HEK293 (cell line): Measurements from ENCODE around the gene ADAMTS19.

Experiments used
- MYNN ChIP-seq: fragments of 450-650 bp; formaldehyde crosslinking; IDR thresholded peaks from 2 replicates; pipeline ENCODE4 v1.5.1; 2016; ENCODE audit warnings: missing biosample characterization, missing genetic modification characterization, borderline replicate concordance
- ZNF146 ChIP-seq: fragments of 450-650 bp; formaldehyde crosslinking; IDR thresholded peaks from 2 replicates; pipeline ENCODE4 v1.5.1; 2016; ENCODE audit warnings: missing biosample characterization, missing genetic modification characterization
- ZNF24 ChIP-seq: fragments of 450-650 bp; formaldehyde crosslinking; IDR thresholded peaks from 2 replicates; pipeline ENCODE4 v1.5.1; 2016; ENCODE audit warnings: missing biosample characterization, missing genetic modification characterization
- ZNF423 ChIP-seq: fragments of 450-650 bp; formaldehyde crosslinking; IDR thresholded peaks from 2 replicates; pipeline ENCODE4 v1.5.1; 2016; ENCODE audit warnings: missing biosample characterization, missing genetic modification characterization
- ZNF776 ChIP-seq: fragments of 450-650 bp; formaldehyde crosslinking; IDR thresholded peaks from 2 replicates; pipeline ENCODE4 v1.5.0; 2017; ENCODE audit warnings: missing biosample characterization, missing genetic modification characterization, borderline replicate concordance
- TF ChIP-seq, protein P1 (sequence below): fragments of 450-650 bp; formaldehyde crosslinking; IDR thresholded peaks from 2 replicates; pipeline ENCODE4 v1.5.1; 2017; ENCODE audit warnings: missing biosample characterization, missing genetic modification characterization
- TF ChIP-seq, protein P2 (sequence below): fragments of 450-650 bp; formaldehyde crosslinking; IDR thresholded peaks from 2 replicates; pipeline ENCODE4 v1.5.1; 2016; ENCODE audit warnings: missing biosample characterization, missing genetic modification characterization
- TF ChIP-seq, protein P3 (sequence below): fragments of 450-650 bp; formaldehyde crosslinking; IDR thresholded peaks from 2 replicates; pipeline ENCODE4 v1.5.1; 2016; ENCODE audit warnings: missing biosample characterization, missing genetic modification characterization
- TF ChIP-seq, protein P4 (sequence below): fragments of 450-650 bp; formaldehyde crosslinking; IDR thresholded peaks from 2 replicates; pipeline ENCODE4 v1.5.1; 2016; ENCODE audit warnings: missing biosample characterization, missing genetic modification characterization

DNA sequence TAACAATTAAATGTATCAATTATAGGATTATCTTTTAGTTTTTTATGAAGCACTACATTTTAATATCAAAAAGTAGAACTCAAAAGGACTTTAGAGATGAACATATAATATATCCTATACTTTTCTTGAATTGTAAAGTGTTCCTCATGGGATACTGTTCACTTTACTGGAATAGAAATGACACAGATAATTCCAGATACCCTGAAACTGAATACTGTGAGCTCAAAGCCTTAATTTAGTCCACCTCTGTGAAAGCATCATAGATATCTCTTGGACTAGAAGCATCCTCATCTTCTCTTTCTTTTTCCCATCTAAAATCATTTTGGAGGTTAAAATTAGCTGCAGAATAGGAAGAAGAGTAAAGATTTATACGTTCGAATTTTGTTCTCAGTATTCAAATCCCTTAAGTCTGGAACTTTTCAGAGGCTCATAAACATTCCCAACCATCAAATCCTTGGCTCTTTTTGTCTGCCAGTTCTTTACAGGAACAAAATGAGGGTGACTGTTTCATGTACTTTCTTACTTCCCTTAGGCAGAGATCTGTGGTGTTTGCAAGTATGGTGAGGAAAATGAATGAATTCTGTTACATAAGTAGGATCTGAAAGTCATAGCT, 49.4 kb downstream of the ADAMTS19 start:
- TF ChIP-seq, protein P1, sequence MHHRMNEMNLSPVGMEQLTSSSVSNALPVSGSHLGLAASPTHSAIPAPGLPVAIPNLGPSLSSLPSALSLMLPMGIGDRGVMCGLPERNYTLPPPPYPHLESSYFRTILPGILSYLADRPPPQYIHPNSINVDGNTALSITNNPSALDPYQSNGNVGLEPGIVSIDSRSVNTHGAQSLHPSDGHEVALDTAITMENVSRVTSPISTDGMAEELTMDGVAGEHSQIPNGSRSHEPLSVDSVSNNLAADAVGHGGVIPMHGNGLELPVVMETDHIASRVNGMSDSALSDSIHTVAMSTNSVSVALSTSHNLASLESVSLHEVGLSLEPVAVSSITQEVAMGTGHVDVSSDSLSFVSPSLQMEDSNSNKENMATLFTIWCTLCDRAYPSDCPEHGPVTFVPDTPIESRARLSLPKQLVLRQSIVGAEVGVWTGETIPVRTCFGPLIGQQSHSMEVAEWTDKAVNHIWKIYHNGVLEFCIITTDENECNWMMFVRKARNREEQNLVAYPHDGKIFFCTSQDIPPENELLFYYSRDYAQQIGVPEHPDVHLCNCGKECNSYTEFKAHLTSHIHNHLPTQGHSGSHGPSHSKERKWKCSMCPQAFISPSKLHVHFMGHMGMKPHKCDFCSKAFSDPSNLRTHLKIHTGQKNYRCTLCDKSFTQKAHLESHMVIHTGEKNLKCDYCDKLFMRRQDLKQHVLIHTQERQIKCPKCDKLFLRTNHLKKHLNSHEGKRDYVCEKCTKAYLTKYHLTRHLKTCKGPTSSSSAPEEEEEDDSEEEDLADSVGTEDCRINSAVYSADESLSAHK (tag by site-specific recombination) = no peak
- TF ChIP-seq, protein P2, sequence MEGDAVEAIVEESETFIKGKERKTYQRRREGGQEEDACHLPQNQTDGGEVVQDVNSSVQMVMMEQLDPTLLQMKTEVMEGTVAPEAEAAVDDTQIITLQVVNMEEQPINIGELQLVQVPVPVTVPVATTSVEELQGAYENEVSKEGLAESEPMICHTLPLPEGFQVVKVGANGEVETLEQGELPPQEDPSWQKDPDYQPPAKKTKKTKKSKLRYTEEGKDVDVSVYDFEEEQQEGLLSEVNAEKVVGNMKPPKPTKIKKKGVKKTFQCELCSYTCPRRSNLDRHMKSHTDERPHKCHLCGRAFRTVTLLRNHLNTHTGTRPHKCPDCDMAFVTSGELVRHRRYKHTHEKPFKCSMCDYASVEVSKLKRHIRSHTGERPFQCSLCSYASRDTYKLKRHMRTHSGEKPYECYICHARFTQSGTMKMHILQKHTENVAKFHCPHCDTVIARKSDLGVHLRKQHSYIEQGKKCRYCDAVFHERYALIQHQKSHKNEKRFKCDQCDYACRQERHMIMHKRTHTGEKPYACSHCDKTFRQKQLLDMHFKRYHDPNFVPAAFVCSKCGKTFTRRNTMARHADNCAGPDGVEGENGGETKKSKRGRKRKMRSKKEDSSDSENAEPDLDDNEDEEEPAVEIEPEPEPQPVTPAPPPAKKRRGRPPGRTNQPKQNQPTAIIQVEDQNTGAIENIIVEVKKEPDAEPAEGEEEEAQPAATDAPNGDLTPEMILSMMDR (tag by site-specific recombination) = no peak
- TF ChIP-seq ZNF776 = no peak
- TF ChIP-seq, protein P3, sequence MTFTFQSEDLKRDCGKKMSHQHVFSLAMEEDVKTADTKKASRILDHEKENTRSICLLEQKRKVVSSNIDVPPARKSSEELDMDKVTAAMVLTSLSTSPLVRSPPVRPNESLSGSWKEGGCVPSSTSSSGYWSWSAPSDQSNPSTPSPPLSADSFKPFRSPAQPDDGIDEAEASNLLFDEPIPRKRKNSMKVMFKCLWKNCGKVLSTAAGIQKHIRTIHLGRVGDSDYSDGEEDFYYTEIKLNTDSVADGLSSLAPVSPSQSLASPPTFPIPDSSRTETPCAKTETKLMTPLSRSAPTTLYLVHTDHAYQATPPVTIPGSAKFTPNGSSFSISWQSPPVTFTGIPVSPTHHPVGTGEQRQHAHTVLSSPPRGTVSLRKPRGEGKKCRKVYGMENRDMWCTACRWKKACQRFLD (tag by site-specific recombination) = no peak
- no peak for TF ChIP-seq ZNF24
- TF ChIP-seq ZNF423 (tag by site-specific recombination) = no peak
- TF ChIP-seq, protein P4, sequence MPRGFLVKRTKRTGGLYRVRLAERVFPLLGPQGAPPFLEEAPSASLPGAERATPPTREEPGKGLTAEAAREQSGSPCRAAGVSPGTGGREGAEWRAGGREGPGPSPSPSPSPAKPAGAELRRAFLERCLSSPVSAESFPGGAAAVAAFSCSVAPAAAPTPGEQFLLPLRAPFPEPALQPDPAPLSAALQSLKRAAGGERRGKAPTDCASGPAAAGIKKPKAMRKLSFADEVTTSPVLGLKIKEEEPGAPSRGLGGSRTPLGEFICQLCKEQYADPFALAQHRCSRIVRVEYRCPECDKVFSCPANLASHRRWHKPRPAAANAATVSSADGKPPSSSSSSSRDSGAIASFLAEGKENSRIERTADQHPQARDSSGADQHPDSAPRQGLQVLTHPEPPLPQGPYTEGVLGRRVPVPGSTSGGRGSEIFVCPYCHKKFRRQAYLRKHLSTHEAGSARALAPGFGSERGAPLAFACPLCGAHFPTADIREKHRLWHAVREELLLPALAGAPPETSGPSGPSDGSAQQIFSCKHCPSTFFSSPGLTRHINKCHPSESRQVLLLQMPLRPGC (tag by site-specific recombination) = no peak
- no peak for TF ChIP-seq MYNN
- TF ChIP-seq ZNF146 = no peak
